HepG2 (cell line): Measurements from ENCODE around the gene CENPO. TPM values are rescaled to one million over a fixed set of nuclear protein-coding genes. Genes with fewer than 3 reads are reported as not detected.

Source experiments
- ATAC-seq: fragments of 200-7000 bp; cut with Tn5 transposase; 3 replicates; pipeline ENCODE4 v1.9.1; 2020; ENCODE audit warnings: mild to moderate bottlenecking, moderate library complexity
- BruUV-seq: library from RNA; stranded (reverse); fragments of 400-500 nt; replicated peaks from 2 replicates; lab custom pipeline; 2021; lab: Mats Ljungman, UMichigan
- CTCF ChIA-PET: fragments of 300-600 bp; formaldehyde crosslinking; extraction: SDS; loops from one replicate; lab custom pipeline; 2021; ENCODE audit warnings: low total read pairs, inconsistent platforms, low intra/inter-chr PET ratio; lab: Yijun Ruan, JAX
- POLR2A ChIA-PET: fragments of 350-600 bp; sonication (Branson Sonifier 250); formaldehyde crosslinking; loops from one replicate; lab custom pipeline; 2020; ENCODE audit warnings: antibody characterized with exemption, inconsistent platforms; lab: Yijun Ruan, JAX
- DNase-seq: peaks from one replicate; pipeline ENCODE4 v3.0.0-alpha.2; 2015; ENCODE audit warnings: low spot score
- FAIRE-seq: peaks from 3 replicates; lab custom pipeline; 2011; peaks lifted over from hg19 to GRCh38; lab: Jason Lieb, UNC
- H2AFZ ChIP-seq: one replicate; pipeline ENCODE4 v1.6.1; 2011; ENCODE audit warnings: low read length, inconsistent platforms
- H3K27ac ChIP-seq: fragments of 300-600 bp; 3 replicates; pipeline ENCODE4 v1.8.0; 2011; ENCODE audit warnings: mixed run types, mild to moderate bottlenecking, mixed read lengths, low read length, inconsistent platforms; ENCODE audit not compliant: insufficient read depth; ENCODE audit errors: extremely low read length
- H3K27me3 ChIP-seq, 2 experiments: fragments of 200-600 bp in 1 of 2; 2 replicates in 1 of 2; 3 replicates in 1 of 2; pipeline versions ENCODE4 v1.6.0 to v1.8.0; 2011; ENCODE audit warnings: low read length in 2 of 2, mild to moderate bottlenecking in 2 of 2, moderate library complexity in 2 of 2, inconsistent platforms in 1 of 2; ENCODE audit not compliant: insufficient read depth in 2 of 2, control insufficient read depth in 1 of 2
- H3K36me3 ChIP-seq, 2 experiments: fragments of 200-600 bp in 1 of 2; replicated peaks in 1 of 2; 2 replicates in 1 of 2; 3 replicates in 1 of 2; pipeline versions ENCODE4 v1.5.1 to v1.8.0; 2011; ENCODE audit warnings: low read length in 2 of 2, inconsistent platforms in 1 of 2; ENCODE audit not compliant: insufficient read depth in 2 of 2, control insufficient read depth in 1 of 2
- H3K4me1 ChIP-seq: 2 replicates; pipeline ENCODE4 v1.5.1; 2012; ENCODE audit warnings: low read length, inconsistent platforms; ENCODE audit not compliant: insufficient read depth
- H3K4me2 ChIP-seq: 2 replicates; pipeline ENCODE4 v1.6.0; 2011; ENCODE audit warnings: low read depth, low read length, inconsistent platforms
- H3K4me3 ChIP-seq, 3 experiments: fragments of 200-600 bp in 1 of 3; sonication (generic), shearing (Covaris generic) in 1 of 3; replicated peaks in 1 of 3; 2 replicates each; pipeline ENCODE4 v1.5.1; 2011 to 2016; ENCODE audit warnings: low read length in 3 of 3, inconsistent platforms in 2 of 3, low read depth in 2 of 3, mild to moderate bottlenecking in 2 of 3, control low read depth in 1 of 3, mixed read lengths in 1 of 3; ENCODE audit not compliant: insufficient read depth in 1 of 3
- H3K79me2 ChIP-seq: one replicate; pipeline ENCODE4 v1.6.1; 2011; ENCODE audit warnings: low read length, inconsistent platforms; ENCODE audit not compliant: insufficient read depth
- H3K9ac ChIP-seq: 2 replicates; pipeline ENCODE4 v1.6.0; 2011; ENCODE audit warnings: mild to moderate bottlenecking, low read depth, low read length, inconsistent platforms; ENCODE audit not compliant: insufficient read depth
- H3K9me3 ChIP-seq: 2 replicates; pipeline ENCODE4 v1.5.1; 2012; ENCODE audit warnings: mild to moderate bottlenecking, low read length
- H4K20me1 ChIP-seq: 2 replicates; pipeline ENCODE4 v1.6.0; 2011; ENCODE audit warnings: inconsistent platforms, mild to moderate bottlenecking, low read length, moderate library complexity; ENCODE audit not compliant: insufficient read depth
- CHD2 ChIP-seq: IDR thresholded peaks from 2 replicates; pipeline ENCODE4 v1.6.1; 2011; ENCODE audit warnings: low read depth, low read length, improper control_type of control experiment
- ETV6 ChIP-seq: sonication (generic); formaldehyde crosslinking; conservative IDR thresholded peaks from 2 replicates; pipeline ENCODE4 v1.4.0; 2020; ENCODE audit warnings: missing genetic modification reagents
- GPBP1L1 ChIP-seq: sonication (generic); formaldehyde crosslinking; IDR thresholded peaks from 2 replicates; pipeline ENCODE4 v1.5.0; 2020; ENCODE audit warnings: mild to moderate bottlenecking, missing genetic modification reagents
- MAF1 ChIP-seq: sonication (generic); formaldehyde crosslinking; IDR thresholded peaks from 2 replicates; pipeline ENCODE4 v1.5.0; 2020; ENCODE audit warnings: missing genetic modification reagents, borderline replicate concordance
- MTERF4 ChIP-seq: sonication (generic); formaldehyde crosslinking; IDR thresholded peaks from 2 replicates; pipeline ENCODE4 v1.8.0; 2023; ENCODE audit warnings: mild to moderate bottlenecking, missing genetic modification reagents
- RXRB ChIP-seq: IDR thresholded peaks from 2 replicates; pipeline ENCODE4 v1.6.1; 2016; ENCODE audit warnings: borderline replicate concordance, missing genetic modification reagents, missing compliant biosample characterization
- TRAFD1 ChIP-seq: sonication (generic); formaldehyde crosslinking; IDR thresholded peaks from 2 replicates; pipeline ENCODE4 v1.5.1; 2020; ENCODE audit warnings: missing genetic modification reagents, mild to moderate bottlenecking, borderline replicate concordance
- ZBTB21 ChIP-seq: sonication (generic); formaldehyde crosslinking; IDR thresholded peaks from 2 replicates; pipeline ENCODE4 v1.4.0; 2020; ENCODE audit warnings: missing genetic modification reagents
- ZNF839 ChIP-seq: sonication (generic); formaldehyde crosslinking; IDR thresholded peaks from 2 replicates; pipeline ENCODE4 v1.4.0; 2020; ENCODE audit warnings: missing genetic modification reagents, mild to moderate bottlenecking, borderline replicate concordance
- WGBS: methylation state at CpG from one replicate; pipeline ENCODE4 v1.1.6; 2017; ENCODE audit warnings: low lambda C conversion rate; 5-methylcytosine and 5-hydroxymethylcytosine counted together
- in situ Hi-C: cut with HindIII; loops from 2 replicates; pipeline ENCODE4 v1.10.0; 2017; ENCODE audit warnings: low pct_unique_long_range_greater_than_20kb; ENCODE audit not compliant: extremely low pct_ligation_motif_present
- intact Hi-C: fragments of 100-400 bp; cut with micrococcal nuclease; formaldehyde crosslinking; loops from one replicate; pipeline ENCODE4 v1.10.0; 2022; ENCODE audit not compliant: unreplicated experiment
- polyA plus RNA-seq, 8 experiments: library from polyadenylated mRNA; depleted of rRNA in 3 of 8; stranded (reverse) in 7 of 8; unstranded in 1 of 8; fragments of >200 nt; fragmentation: Illumina TruSeq in 4 of 8; extraction: Trizol in 4 of 8; gene quantifications; 2 replicates each; pipeline versions ENCODE4 v1.2.1 to v1.2.3, GENCODE V29; 2011 to 2016; ENCODE audit warnings: low read depth in 4 of 8, missing spikeins in 1 of 8, mixed read lengths in 1 of 8; ENCODE audit not compliant: insufficient read depth in 1 of 8
- total RNA-seq, 5 experiments: library from RNA; depleted of rRNA; stranded (reverse); fragments of >200 nt; fragmentation: Illumina TruSeq; extraction: Trizol; gene quantifications; 2 replicates each; pipeline ENCODE4 v1.2.3, GENCODE V29; 2016; ENCODE audit warnings: low read depth in 1 of 5

CENPO gene
- total and polyA plus RNA-seq, 2 of the 13 experiments (the other 11 are each of a cell fraction or from before 2014, with no cell fraction given), result 19.7 to 35.5 TPM

- ChIA-PET CTCF (no interaction called here), POLR2A (no interaction called here)
- 65% methylated on average over 8 of the region's 8 CpGs for WGBS
- BruUV-seq, result no TSS peak
- H3K4me3 ChIP-seq, result no peak overlapping the region
- H3K4me2 ChIP-seq, result no peak overlapping the region
- DNase-seq, result no peak
- H4K20me1 ChIP-seq, result no peaks in the 10 kb centered on the region
- H3K9ac ChIP-seq, result no peak overlapping the region
- no peak for FAIRE-seq
- intact Hi-C loops (no loop called here), in situ Hi-C loops (no loop called here)
- TF ChIP-seq RXRB (CRISPR knock-in tag) (no peak), ETV6 (CRISPR knock-in tag) (no peak), ZNF839 (CRISPR knock-in tag) (no peak), TRAFD1 (CRISPR knock-in tag) (no peak), MAF1 (CRISPR knock-in tag) (no peak), CHD2 (no peak), GPBP1L1 (CRISPR knock-in tag) (no peak), ZBTB21 (CRISPR knock-in tag) (no peak), MTERF4 (CRISPR knock-in tag) (no peak)
- H3K9me3 ChIP-seq, result no peaks in the 10 kb centered on the region
- H3K27me3 ChIP-seq, result peaks cover 1 to 24% of the 10 kb centered on the region in 2 experiments; a peak in 4 of 5 replicates
- H3K27ac ChIP-seq, result no peak overlapping the region
- no peak for ATAC-seq
- H3K79me2 ChIP-seq, result no peaks in the 10 kb centered on the region
- no peaks in the 10 kb centered on the region for H3K4me1 ChIP-seq
- H3K36me3 ChIP-seq, result no peaks in the 10 kb centered on the region
- no peak overlapping the region for H2AFZ ChIP-seq
These were observed 61.9 kb downstream of the CENPO start for GRCh38 chr2:24855022-24855622.
